Right lobe of liver (tissue), 4 donors: ENCODE measurements around the gene GABRB2.

Source experiments
- POLR2A ChIP-seq: fragments of 450-650 bp; IDR thresholded peaks from one replicate; pipeline ENCODE4 v1.6.1; 2017; ENCODE audit warnings: antibody characterized with exemption, mild to moderate bottlenecking
- TF ChIP-seq, protein P1 (sequence below), 4 donors: fragments of 200-600 bp in 3 of 4; fragments of 450-650 bp in 1 of 4; IDR thresholded peaks; one replicate each; pipeline versions ENCODE4 v1.5.1 to v1.8.0; 2016 to 2022; ENCODE audit warnings: antibody characterized with exemption in 4 of 4, mild to moderate bottlenecking in 2 of 4
- donor health status: DM: no; HTN: no; CAD: no.
- donor health status: DM: no; HTN: no; CAD: no.
- donor health status: DM: no; HTN: yes; CAD: no.

DNA sequence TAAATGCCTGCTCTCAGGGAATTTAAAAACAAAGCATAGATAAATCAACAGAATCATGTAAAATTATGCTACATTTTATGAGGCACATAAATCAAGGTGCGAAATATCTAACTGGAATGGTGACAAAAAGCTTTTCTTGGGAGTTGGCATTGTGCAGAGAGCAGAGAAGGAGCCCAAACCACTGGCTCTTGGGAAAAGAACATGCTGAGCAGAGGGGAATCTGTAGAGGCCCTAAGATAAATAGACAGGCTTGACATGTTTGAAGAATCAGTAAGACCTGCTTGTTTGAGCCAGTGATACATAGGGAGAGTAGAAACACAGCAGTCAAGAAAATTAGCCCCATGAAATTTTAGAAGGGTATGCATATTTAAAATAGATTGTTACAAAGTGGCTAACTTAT is 85.8 kb downstream of the GABRB2 start:
- TF ChIP-seq POLR2A = no peak
- TF ChIP-seq, protein P1, sequence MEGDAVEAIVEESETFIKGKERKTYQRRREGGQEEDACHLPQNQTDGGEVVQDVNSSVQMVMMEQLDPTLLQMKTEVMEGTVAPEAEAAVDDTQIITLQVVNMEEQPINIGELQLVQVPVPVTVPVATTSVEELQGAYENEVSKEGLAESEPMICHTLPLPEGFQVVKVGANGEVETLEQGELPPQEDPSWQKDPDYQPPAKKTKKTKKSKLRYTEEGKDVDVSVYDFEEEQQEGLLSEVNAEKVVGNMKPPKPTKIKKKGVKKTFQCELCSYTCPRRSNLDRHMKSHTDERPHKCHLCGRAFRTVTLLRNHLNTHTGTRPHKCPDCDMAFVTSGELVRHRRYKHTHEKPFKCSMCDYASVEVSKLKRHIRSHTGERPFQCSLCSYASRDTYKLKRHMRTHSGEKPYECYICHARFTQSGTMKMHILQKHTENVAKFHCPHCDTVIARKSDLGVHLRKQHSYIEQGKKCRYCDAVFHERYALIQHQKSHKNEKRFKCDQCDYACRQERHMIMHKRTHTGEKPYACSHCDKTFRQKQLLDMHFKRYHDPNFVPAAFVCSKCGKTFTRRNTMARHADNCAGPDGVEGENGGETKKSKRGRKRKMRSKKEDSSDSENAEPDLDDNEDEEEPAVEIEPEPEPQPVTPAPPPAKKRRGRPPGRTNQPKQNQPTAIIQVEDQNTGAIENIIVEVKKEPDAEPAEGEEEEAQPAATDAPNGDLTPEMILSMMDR (IDR thresholded peaks at IDR 0.05) = no peak
